ENCODE data around the gene LONRF2.
A peak's percentile ranks its signal among the peaks of the same experiment; 100 is the strongest.

LONRF2 gene

GRCh38 chr2:100274076-100274475 lies 48.2 kb downstream of the LONRF2 start:
- no peak for DNase-seq

GRCh38 chr2:100273387-100273786 lies 48.9 kb downstream of the LONRF2 start:
- DNase-seq, result no peak

GRCh38 chr2:100272841-100273329 lies 49.4 kb downstream of the LONRF2 start:
- DNase-seq, result no peak

GRCh38 chr2:100271210-100271609 lies 51.1 kb downstream of the LONRF2 start:
- DNase-seq, result no peak

- no peak for DNase-seq
These were observed 51.7 kb downstream of the LONRF2 start for GRCh38 chr2:100270381-100271146.

- DNase-seq, result no peak
These were observed 52.4 kb downstream of the LONRF2 start for GRCh38 chr2:100269889-100270288.

GRCh38 chr2:100268986-100269385 lies 53.3 kb downstream of the LONRF2 start:
- no peak for DNase-seq

- DNase-seq, result no peak
These were observed 54.5 kb downstream of the LONRF2 start for GRCh38 chr2:100267751-100268150.

- no peak for DNase-seq
These were observed 56.2 kb downstream of the LONRF2 start for GRCh38 chr2:100266126-100266525.

GRCh38 chr2:100265226-100265625 lies 57.1 kb downstream of the LONRF2 start:
- no peak for DNase-seq

GRCh38 chr2:100264651-100265050 lies 57.6 kb downstream of the LONRF2 start:
- no peak for DNase-seq

GRCh38 chr2:100264121-100264520 lies 58.2 kb downstream of the LONRF2 start:
- DNase-seq, result no peak

- peak; percentile 27 for DNase-seq
These were observed 59.6 kb downstream of the LONRF2 start for GRCh38 chr2:100262555-100263320.

GRCh38 chr2:100262046-100262445 lies 60.3 kb downstream of the LONRF2 start:
- DNase-seq, result peak; percentile 24

GRCh38 chr2:100260712-100261620 lies 61.3 kb downstream of the LONRF2 start:
- DNase-seq, result peak; percentile 36

- no peak for DNase-seq
These were observed 63.2 kb downstream of the LONRF2 start for GRCh38 chr2:100259106-100259505.

- no peak for DNase-seq
These were observed 64.4 kb downstream of the LONRF2 start for GRCh38 chr2:100257939-100258338.

- DNase-seq, result no peak
These were observed 65.5 kb downstream of the LONRF2 start for GRCh38 chr2:100256849-100257248.

GRCh38 chr2:100256416-100256815 lies 65.9 kb downstream of the LONRF2 start:
- DNase-seq, result no peak

GRCh38 chr2:100254646-100255210 lies 67.6 kb downstream of the LONRF2 start:
- no peak for DNase-seq

- DNase-seq, result no peak
These were observed 68.5 kb downstream of the LONRF2 start for GRCh38 chr2:100253786-100254185.

GRCh38 chr2:100252811-100253698 lies 69.2 kb downstream of the LONRF2 start:
- DNase-seq, result no peak

All from CD4-positive, alpha-beta T cell treated with Interleukin-15 for 1 hour (primary cell).